ENCODE measurements around the gene SLC9A3. TPM values are rescaled to one million over a fixed set of nuclear protein-coding genes. Genes with fewer than 3 reads are reported as not detected.

SLC9A3 gene
- total RNA-seq, 1 experiment from 2014 or later, result 1.9 TPM

DNA sequence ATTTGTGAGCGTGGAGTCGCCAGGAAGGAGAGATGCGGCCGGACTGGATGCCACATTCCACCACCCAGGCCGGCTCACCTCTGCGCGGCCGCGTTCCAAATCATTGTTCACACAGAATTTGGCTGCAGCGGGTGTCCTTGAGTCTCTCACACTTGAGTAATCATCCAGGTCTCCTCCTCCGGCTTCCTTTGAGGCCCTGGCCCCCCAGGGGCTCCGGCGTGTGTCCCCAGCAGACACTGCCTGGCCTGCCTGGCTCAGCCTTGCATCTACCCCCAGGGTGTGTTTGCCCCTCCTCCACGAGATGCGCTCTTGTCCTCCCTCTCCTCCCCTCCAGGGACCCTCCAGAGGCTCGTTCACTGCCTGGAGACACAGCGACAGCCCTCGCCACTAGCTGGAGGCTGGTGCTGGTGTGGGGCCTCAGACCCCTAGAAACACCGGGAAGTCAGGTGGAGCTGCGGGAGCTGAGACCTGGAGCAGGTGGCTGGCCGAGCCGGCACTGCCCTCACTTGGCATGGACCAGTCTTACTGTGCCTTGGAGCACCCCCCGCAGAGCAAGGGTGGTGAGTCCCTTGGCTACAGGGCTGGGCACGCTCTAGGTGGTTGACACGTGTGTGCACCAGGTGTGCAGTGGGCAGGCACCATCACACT is 7.0 kb upstream of the SLC9A3 start:
- no peak for TF ChIP-seq EZH2 (IDR thresholded peaks at IDR 0.05; ENCODE audit: borderline replicate concordance, low read depth, low read length, poor library complexity, severe bottlenecking)
- TF ChIP-seq, protein P1, sequence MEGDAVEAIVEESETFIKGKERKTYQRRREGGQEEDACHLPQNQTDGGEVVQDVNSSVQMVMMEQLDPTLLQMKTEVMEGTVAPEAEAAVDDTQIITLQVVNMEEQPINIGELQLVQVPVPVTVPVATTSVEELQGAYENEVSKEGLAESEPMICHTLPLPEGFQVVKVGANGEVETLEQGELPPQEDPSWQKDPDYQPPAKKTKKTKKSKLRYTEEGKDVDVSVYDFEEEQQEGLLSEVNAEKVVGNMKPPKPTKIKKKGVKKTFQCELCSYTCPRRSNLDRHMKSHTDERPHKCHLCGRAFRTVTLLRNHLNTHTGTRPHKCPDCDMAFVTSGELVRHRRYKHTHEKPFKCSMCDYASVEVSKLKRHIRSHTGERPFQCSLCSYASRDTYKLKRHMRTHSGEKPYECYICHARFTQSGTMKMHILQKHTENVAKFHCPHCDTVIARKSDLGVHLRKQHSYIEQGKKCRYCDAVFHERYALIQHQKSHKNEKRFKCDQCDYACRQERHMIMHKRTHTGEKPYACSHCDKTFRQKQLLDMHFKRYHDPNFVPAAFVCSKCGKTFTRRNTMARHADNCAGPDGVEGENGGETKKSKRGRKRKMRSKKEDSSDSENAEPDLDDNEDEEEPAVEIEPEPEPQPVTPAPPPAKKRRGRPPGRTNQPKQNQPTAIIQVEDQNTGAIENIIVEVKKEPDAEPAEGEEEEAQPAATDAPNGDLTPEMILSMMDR (conservative IDR thresholded peaks at IDR 0.05; ENCODE audit: low read depth, low read length), result no peak
- Histone ChIP-seq H3K4me3 (ENCODE audit: low read depth, low read length, poor library complexity, severe bottlenecking) (no peak overlapping the region), H3K4me1 (ENCODE audit: insufficient read depth, low read length, poor library complexity, severe bottlenecking) (no peaks in the 10 kb centered on the region), H3K9me3 (ENCODE audit: low read depth, low read length, poor library complexity, severe bottlenecking) (no peaks in the 10 kb centered on the region), H3K27me3 (replicated peaks; ENCODE audit: insufficient read depth, low read depth, low read length, poor library complexity) (peaks cover 67% of the 10 kb centered on the region), H3K36me3 (ENCODE audit: insufficient read depth, low read length, poor library complexity, severe bottlenecking) (no peaks in the 10 kb centered on the region), H3K27ac (ENCODE audit: low read depth, low read length, poor library complexity, severe bottlenecking) (no peak overlapping the region)
- BruUV-seq (replicated peaks), result no TSS peak
- intact Hi-C loops (cut with micrococcal nuclease; ENCODE audit: unreplicated experiment), result no loop called here
- no peak for DNase-seq (ENCODE audit: low spot score)
- ChIA-PET CTCF (no interaction called here), POLR2A (ENCODE audit: low non-redundant PET) (no interaction called here)

DNA sequence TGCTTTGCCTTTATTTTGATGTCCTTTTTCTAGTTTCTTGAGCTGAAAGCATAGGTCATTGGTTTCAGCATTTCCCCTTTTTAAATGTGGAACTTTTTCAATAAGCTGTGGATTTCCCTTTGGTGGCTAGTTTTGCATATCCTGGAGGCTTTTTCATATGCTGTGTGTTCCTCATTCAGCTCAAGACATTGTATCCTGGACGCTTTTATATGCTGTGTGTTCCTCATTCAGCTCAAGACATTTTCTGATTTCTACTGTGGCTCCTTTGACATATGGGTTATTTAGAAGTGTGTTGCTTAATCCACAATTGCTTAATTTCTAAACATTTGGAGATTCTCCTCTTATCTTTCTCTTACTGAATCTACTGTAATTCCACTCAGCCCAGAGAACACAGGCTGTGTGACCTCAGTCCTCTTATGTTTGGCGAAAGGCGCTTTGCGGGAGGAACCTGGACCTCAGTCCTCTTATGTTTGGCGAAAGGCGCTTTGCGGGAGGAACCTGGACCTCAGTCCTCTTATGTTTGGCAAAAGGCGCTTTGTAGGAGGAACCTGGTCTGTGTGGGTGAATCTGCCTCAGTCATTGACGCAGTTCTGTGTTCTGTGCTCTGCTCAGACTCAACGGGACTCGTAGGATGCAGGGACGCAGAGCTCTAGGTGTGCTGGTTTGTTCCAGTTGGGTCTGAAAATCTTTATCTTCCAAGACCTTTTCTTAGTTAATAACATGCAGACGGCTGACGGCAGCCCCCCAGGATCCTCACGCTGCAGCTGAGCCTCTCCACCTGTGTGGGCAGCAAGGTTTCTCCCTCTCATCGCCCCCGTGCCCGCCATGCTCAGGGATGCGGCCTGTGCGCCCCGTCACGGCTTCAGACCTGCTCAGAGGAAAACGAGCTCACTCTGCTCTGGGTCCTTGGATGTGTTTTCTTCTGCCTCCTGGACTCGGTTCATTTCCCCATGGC is 6.0 kb upstream of the SLC9A3 start:
- H3K4me1 ChIP-seq (ENCODE audit: insufficient read depth, low read length, poor library complexity, severe bottlenecking), result no peaks in the 10 kb centered on the region
- H3K36me3 ChIP-seq (ENCODE audit: insufficient read depth, low read length, poor library complexity, severe bottlenecking), result no peaks in the 10 kb centered on the region
- H3K4me3 ChIP-seq (ENCODE audit: low read depth, low read length, poor library complexity, severe bottlenecking), result no peak overlapping the region
- no peaks in the 10 kb centered on the region for H3K9me3 ChIP-seq (ENCODE audit: low read depth, low read length, poor library complexity, severe bottlenecking)
- H3K27me3 ChIP-seq (replicated peaks; ENCODE audit: insufficient read depth, low read depth, low read length, poor library complexity), result peaks cover 77% of the 10 kb centered on the region
- POLR2A ChIA-PET (ENCODE audit: low non-redundant PET), result no interaction called here
- H3K27ac ChIP-seq (ENCODE audit: low read depth, low read length, poor library complexity, severe bottlenecking), result no peak overlapping the region
- CTCF ChIA-PET, result no interaction called here
- TF ChIP-seq, protein P1 (conservative IDR thresholded peaks at IDR 0.05; ENCODE audit: low read depth, low read length), result no peak
- no peak for TF ChIP-seq EZH2 (IDR thresholded peaks at IDR 0.05; ENCODE audit: borderline replicate concordance, low read depth, low read length, poor library complexity, severe bottlenecking)
- DNase-seq (ENCODE audit: low spot score), result no peak
- BruUV-seq (replicated peaks), result no TSS peak
- intact Hi-C loops (cut with micrococcal nuclease; ENCODE audit: unreplicated experiment), result no loop called here

GRCh38 chr5:528629-529511 is 4.6 kb upstream of the SLC9A3 start:
- Histone ChIP-seq H3K27me3 (replicated peaks; ENCODE audit: insufficient read depth, low read depth, low read length, poor library complexity) (peaks cover 91% of the 10 kb centered on the region), H3K36me3 (ENCODE audit: insufficient read depth, low read length, poor library complexity, severe bottlenecking) (no peaks in the 10 kb centered on the region), H3K4me3 (ENCODE audit: low read depth, low read length, poor library complexity, severe bottlenecking) (no peak overlapping the region), H3K4me1 (ENCODE audit: insufficient read depth, low read length, poor library complexity, severe bottlenecking) (peaks cover 1% of the 10 kb centered on the region), H3K27ac (ENCODE audit: low read depth, low read length, poor library complexity, severe bottlenecking) (no peak overlapping the region), H3K9me3 (ENCODE audit: low read depth, low read length, poor library complexity, severe bottlenecking) (no peaks in the 10 kb centered on the region)
- no TSS peak for BruUV-seq (replicated peaks)
- intact Hi-C loops (cut with micrococcal nuclease; ENCODE audit: unreplicated experiment), result no loop called here
- POLR2A ChIA-PET (ENCODE audit: low non-redundant PET), result no interaction called here
- no peak for DNase-seq (ENCODE audit: low spot score)
- CTCF ChIA-PET, result no interaction called here
- TF ChIP-seq EZH2 (IDR thresholded peaks at IDR 0.05; ENCODE audit: borderline replicate concordance, low read depth, low read length, poor library complexity, severe bottlenecking), result no peak
- TF ChIP-seq, protein P1 (conservative IDR thresholded peaks at IDR 0.05; ENCODE audit: low read depth, low read length), result no peak

Measured in A673 (cell line).